NCI-H2029 treated with DMSO at 0.1 percent for 48 hours (cell line): ENCODE data around the gene LYG1.
A peak's percentile ranks its signal among the peaks of the same experiment; 100 is the strongest.
"Not testable (repeated sequence)": the region's sequence is repeated elsewhere in the genome, so short reads cannot be mapped to it uniquely, and the experiment has no call there.

Experiments used
- DNase-seq: peaks from one replicate; lab custom pipeline; 2025; lab: John Stamatoyannopoulos, UW

Gene LYG1

GRCh38 chr2:99301097-99301496, at the start of gene LYG1:
Gene LYG1, minus strand, starts transcription at chr2:99301197. Its CDS starts 5,527 bp downstream, at chr2:99295670.
- not testable (repeated sequence) for DNase-seq

DNA sequence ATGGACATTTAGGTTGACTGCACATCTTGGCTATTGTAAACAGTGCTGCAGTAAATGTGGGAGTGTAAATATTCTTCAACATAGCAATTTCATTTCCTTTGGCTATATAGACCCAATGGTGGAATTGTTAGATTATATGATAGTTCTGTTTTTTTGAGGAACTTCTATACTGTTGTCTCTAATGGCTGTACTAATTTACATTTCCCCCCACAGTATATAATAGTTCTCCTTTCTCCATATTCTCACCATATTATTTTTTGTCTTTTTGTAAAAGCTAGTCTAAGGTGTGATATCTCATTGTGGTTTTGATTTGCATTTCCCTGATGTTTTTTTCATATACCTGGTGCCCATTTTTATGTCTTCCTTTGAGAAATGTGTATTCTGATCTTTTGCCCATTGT, 49.2 kb upstream of the LYG1 start:
- DNase-seq, result no peak

GRCh38 chr2:99348173-99348572, 47.2 kb upstream of the LYG1 start:
- no peak for DNase-seq

DNA sequence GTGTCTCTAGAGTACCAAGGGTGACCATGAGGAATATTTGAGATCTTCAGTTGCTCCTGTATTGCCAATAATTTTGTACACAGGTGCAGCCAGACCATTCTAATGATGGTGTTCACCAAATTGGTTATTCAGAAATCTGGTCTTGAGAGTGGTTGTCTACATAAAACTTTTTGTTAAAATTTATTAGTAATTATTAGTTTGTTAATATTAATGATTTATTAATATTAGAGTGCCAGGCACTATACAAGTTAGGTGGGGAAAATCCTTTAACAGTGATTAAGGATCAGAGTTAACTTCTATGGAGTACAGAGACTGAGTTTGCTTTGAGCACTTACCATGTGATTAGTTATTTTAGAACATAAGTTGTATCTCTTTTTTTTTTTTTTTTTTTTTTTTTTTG, 45.2 kb upstream of the LYG1 start:
- no peak for DNase-seq

GRCh38 chr2:99345446-99345845, 44.4 kb upstream of the LYG1 start:
- not testable (repeated sequence) for DNase-seq

GRCh38 chr2:99342536-99342935, 41.5 kb upstream of the LYG1 start:
- DNase-seq, result no peak

DNA sequence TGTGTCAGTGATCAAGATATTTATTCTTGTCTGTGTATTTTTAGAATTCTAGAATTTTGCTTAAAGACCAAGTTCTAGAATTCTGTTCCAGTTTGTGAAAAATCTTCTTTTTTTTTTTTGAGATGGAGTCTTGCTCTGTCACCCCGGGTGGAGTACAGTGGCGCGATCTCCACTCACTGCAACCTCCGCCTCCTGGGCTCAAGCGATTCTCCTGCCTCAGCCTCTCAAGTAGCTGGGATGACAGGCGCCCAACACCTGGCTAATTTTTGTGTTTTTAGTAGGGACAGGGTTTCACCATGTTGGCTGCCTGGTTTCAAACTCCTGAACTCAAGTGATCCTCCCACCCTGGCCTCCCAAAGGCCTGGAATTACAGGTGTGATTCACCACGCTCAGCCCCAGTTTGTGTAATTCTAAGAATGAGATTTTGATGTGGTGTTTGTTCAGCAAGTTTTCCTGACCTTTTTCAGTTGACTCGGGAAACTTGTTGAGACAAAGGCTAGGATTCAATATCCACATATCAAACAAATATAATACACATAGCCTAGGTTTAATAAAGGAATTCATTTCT, 39.8 kb upstream of the LYG1 start:
- DNase-seq, result no peak

DNA sequence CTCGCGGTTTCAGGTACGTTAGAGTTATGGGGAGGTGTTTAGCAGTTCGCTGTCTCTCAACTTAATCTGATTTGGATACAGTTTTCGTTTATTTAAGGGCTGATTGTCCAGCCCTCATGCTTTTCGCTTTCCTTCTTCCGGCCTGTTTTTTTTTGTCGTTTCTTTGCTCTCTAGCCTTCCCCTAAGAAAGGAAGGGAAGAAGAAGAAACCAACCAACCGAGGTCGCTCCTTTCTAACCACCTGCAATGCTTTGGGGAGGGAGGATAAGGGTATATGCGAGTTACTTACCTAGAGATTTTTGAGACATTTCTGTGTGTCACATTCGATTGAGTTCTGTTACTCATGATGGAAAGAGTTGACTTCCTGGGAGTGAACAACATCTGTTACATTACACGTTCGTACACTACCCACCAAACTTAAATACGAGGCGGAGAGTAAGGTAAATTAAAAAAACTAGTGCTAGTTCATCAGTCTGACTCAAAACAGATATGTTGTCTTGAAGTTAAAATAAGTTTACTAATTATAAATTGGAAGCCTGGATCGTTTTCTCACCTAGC, 37.1 kb upstream of the LYG1 start:
- peak; percentile 3 for DNase-seq

- DNase-seq, result peak; percentile 67
Measured at GRCh38 chr2:99337113-99338028, 36.4 kb upstream of the LYG1 start, which contains the start of gene EIF5B. Gene EIF5B, plus strand, starts transcription at chr2:99337389. Its CDS starts 166 bp downstream, at chr2:99337555.

DNA sequence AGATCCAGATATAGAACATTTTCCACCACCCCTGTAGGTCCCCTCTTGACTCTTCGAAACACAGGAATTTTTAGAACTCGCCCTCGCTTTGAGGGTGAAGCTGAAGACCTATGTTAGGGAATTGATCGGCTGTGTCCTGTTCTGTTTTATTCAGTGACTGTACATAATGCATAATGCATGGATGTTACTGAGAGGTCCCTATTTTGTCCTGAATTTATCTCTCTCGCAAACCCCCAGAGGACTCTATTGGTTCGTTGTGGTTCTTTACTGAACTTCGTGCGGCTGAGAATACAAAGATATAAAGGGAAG, 35.8 kb upstream of the LYG1 start:
- peak; percentile 58 for DNase-seq

DNA sequence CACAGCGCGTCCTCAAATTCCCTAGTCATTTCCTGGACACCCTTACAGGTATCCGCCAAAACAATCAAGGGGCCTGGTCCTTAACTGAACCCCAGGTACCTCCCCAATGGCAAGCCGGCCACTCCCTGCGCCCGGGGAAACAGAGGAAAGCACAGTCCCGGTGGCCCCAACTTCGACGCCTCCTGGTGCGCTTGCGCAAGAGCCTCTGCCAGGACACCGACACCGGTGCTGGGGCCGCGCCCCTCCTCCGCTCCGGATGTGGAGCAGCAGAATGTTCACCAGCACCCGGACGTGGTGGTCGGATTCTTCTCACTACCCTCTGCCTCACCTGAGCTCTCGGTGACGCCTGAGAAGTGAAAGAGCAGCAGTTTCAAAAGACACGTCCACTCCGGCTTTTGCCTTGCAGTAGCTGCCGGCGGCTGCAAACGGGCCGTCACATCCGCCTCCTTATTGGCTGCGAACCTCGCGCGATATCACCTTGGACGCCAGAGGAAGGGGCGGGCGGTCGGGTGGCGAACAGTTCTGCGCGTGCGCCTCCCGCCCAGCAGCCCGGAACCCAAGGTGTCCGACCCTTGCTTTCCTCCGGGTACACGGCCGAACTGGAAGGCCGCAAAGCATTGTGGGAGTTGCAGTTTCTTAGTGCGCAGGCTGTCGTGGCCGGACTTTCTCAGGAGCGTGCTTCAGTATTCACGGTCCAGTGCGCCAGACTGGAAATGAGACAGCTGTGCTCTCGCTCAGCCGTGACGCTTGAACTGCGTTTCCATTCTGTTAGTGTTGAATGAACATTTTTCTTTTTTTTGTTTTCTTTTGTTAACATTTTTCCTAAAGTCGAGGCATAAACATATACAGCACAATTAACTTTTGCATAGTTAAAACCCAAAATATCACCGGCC, 35.2 kb upstream of the LYG1 start, which contains the start of gene TXNDC9:
Gene TXNDC9 (minus strand): TSS at position 423 of the 893 bp plus-strand sequence. CDS start 3,123 bp downstream, outside the sequence.
- peak; percentile 92 for DNase-seq

DNA sequence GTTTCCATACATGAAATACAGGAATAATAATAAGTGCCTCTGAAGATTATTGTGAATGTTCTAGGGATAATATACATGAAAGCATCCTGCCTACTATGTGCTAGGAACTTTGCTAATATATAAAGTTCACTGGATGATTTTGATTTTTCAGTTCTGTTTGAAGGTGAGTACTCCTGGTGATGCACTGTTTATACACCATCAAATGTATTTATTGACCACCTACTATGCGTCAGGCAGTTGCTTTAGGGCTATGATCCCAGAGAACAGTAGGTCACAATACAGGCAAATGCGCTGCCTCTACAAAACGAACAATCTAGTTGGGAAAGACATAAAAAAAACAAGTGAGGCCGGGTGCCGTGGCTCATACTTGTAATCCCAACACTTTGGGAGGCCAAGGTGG, 24.4 kb upstream of the LYG1 start:
- no peak for DNase-seq

GRCh38 chr2:99317873-99318200, 16.8 kb upstream of the LYG1 start:
- DNase-seq, result not testable (repeated sequence)

GRCh38 chr2:99317161-99317872, 16.3 kb upstream of the LYG1 start:
- DNase-seq, result no peak

GRCh38 chr2:99299580-99299979, 1.4 kb downstream of the LYG1 start:
- DNase-seq, result no peak

GRCh38 chr2:99297994-99298393, 3.0 kb downstream of the LYG1 start:
- DNase-seq, result no peak

DNA sequence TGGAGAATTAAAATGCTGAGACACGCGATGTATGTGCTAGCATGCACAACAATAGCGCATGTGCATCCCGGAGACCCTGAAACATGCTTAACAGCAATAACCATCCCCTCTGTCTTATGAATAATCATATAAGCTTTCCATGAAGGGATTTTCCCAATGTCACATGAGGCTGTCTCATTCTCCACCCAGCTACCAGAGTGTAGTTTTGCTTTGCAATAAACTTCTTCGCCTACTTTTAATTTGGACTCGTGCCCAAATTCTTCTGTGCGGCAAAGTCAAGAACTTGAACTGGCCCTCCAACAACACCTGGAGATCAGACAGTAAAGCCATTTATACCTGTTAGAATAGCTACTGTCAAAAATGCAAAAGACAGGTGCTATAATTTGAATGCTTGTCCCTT, 15.5 kb downstream of the LYG1 start:
- DNase-seq, result no peak

- DNase-seq, result no peak
Measured at GRCh38 chr2:99279969-99280695, 20.9 kb downstream of the LYG1 start.

- peak; percentile 15 for DNase-seq
Measured at GRCh38 chr2:99278793-99279291, 22.2 kb downstream of the LYG1 start.

- not testable (repeated sequence) for DNase-seq
Measured at GRCh38 chr2:99278195-99278765, 22.7 kb downstream of the LYG1 start.
